ENCODE results near the gene BCO2. TPM values are rescaled to one million over a fixed set of nuclear protein-coding genes. Genes with fewer than 3 reads are reported as not detected.
A peak's percentile ranks its signal among the peaks of the same experiment; 100 is the strongest.

BCO2 gene
- total RNA-seq, 3 donors from 2014 or later (not counting 1 experiment from before 2014, with no cell fraction given): 3.9 to 7.2 (median 5.8) TPM

- Histone ChIP-seq H3K4me1 (ENCODE audit: control insufficient read depth, insufficient read depth, low read length) (peaks cover 11% of the 10 kb centered on the region), H3K27ac (ENCODE audit: low read length) (no peak overlapping the region), H3K36me3 (ENCODE audit: control insufficient read depth, insufficient read depth, low read length) (no peaks in the 10 kb centered on the region), H3K27me3 (ENCODE audit: control insufficient read depth, insufficient read depth, low read length) (no peaks in the 10 kb centered on the region), H3K9me3 (ENCODE audit: control insufficient read depth, insufficient read depth, low read length) (no peaks in the 10 kb centered on the region), H3K4me3 (ENCODE audit: low read length) (no peak overlapping the region)
- no peaks in the 10 kb centered on the region for H3K9me3 Mint-ChIP-seq
- ATAC-seq: no peak
- no peak overlapping the region for H3K4me3 Mint-ChIP-seq
- DNase-seq: no peak
- H3K27ac Mint-ChIP-seq: no peak overlapping the region
- peaks cover 27 to 30% of the 10 kb centered on the region in 2 donors for H3K4me1 Mint-ChIP-seq
- TF ChIP-seq CTCF (IDR thresholded peaks at IDR 0.05): no peak
- no peaks in the 10 kb centered on the region for H3K36me3 Mint-ChIP-seq
- intact Hi-C loops (cut with micrococcal nuclease): no loop called here
- 100% methylated on average over 3 of the region's 3 CpGs for WGBS (ENCODE audit: insufficient coverage)
- H3K27me3 Mint-ChIP-seq (ENCODE audit: low read depth in 2 of 2): peaks cover 5 to 12% of the 10 kb centered on the region in 2 donors
Measured at GRCh38 chr11:112173152-112173551, 2.2 kb upstream of the BCO2 start.

- H3K27me3 Mint-ChIP-seq (ENCODE audit: low read depth in 2 of 2): peaks cover 5 to 12% of the 10 kb centered on the region in 2 donors
- H3K9me3 Mint-ChIP-seq: no peaks in the 10 kb centered on the region
- no peak overlapping the region for H3K4me3 ChIP-seq (ENCODE audit: low read length)
Measured at GRCh38 chr11:112175599-112175952, 264 bp downstream of the BCO2 start.

DNA sequence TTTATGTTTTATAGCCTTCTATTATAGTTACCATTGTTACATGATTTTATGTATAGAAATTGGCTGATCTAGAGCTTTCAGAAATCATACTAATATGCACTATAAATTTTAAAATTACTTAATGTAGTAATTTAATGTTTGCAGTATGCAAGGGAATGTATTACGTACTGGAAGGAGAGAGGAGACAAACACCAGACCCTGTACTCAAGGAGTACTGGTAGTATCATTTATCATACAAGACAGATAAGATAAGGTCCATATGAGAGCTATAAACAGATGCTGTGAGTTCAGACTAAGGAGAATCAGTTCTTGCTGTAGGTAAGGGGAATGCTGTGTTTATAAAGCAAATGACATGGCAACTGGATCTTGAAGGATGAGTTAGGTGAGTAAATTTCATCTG, 765 bp downstream of the BCO2 start:
- Mint-ChIP-seq H3K27ac (peak overlapping the region in 1 of 2 donors; percentile 74), H3K27me3 (ENCODE audit: low read depth in 2 of 2) (peaks cover 8 to 12% of the 10 kb centered on the region in 2 donors), H3K4me3 (no peak overlapping the region), H3K4me1 (peaks cover 46 to 47% of the 10 kb centered on the region in 2 donors), H3K36me3 (no peaks in the 10 kb centered on the region), H3K9me3 (no peaks in the 10 kb centered on the region)
- DNase-seq (no peak), ATAC-seq (no peak)
- Histone ChIP-seq H3K27me3 (ENCODE audit: control insufficient read depth, insufficient read depth, low read length) (no peaks in the 10 kb centered on the region), H3K36me3 (ENCODE audit: control insufficient read depth, insufficient read depth, low read length) (no peaks in the 10 kb centered on the region), H3K9me3 (ENCODE audit: control insufficient read depth, insufficient read depth, low read length) (no peaks in the 10 kb centered on the region), H3K4me1 (ENCODE audit: control insufficient read depth, insufficient read depth, low read length) (peaks cover 23% of the 10 kb centered on the region), H3K4me3 (ENCODE audit: low read length) (no peak overlapping the region), H3K27ac (ENCODE audit: low read length) (no peak overlapping the region)
- no peak for TF ChIP-seq CTCF (IDR thresholded peaks at IDR 0.05)
- no CpG with 5 or more reads among the region's 1 CpG for WGBS (ENCODE audit: insufficient coverage)
- intact Hi-C loops (cut with micrococcal nuclease): no loop called here

More at GRCh38 chr11:112175599-112175952, 264 bp downstream of the BCO2 start:
- Histone ChIP-seq H3K27ac (ENCODE audit: low read length) (no peak overlapping the region), H3K4me1 (ENCODE audit: control insufficient read depth, insufficient read depth, low read length) (peaks cover 22% of the 10 kb centered on the region), H3K9me3 (ENCODE audit: control insufficient read depth, insufficient read depth, low read length) (no peaks in the 10 kb centered on the region), H3K27me3 (ENCODE audit: control insufficient read depth, insufficient read depth, low read length) (no peaks in the 10 kb centered on the region), H3K36me3 (ENCODE audit: control insufficient read depth, insufficient read depth, low read length) (no peaks in the 10 kb centered on the region)
- no peak for ATAC-seq
- H3K36me3 Mint-ChIP-seq: no peaks in the 10 kb centered on the region
- peaks cover 46 to 47% of the 10 kb centered on the region in 2 donors for H3K4me1 Mint-ChIP-seq
- peak overlapping the region; percentile 47 to 74 for H3K27ac Mint-ChIP-seq
- WGBS (ENCODE audit: insufficient coverage): 32% methylated on average over 3 of the region's 4 CpGs
- peak overlapping the region; percentile 62 for H3K4me3 Mint-ChIP-seq
- TF ChIP-seq CTCF (IDR thresholded peaks at IDR 0.05): no peak
- DNase-seq: no peak
- intact Hi-C loops (cut with micrococcal nuclease): loop anchor here (1.0 kb wide), 1 partner anchor 62 kb away; no protein-coding TSS in a partner anchor

- Histone ChIP-seq H3K4me1 (ENCODE audit: control insufficient read depth, insufficient read depth, low read length) (peaks cover 23% of the 10 kb centered on the region), H3K27me3 (ENCODE audit: control insufficient read depth, insufficient read depth, low read length) (no peaks in the 10 kb centered on the region), H3K36me3 (ENCODE audit: control insufficient read depth, insufficient read depth, low read length) (no peaks in the 10 kb centered on the region), H3K4me3 (ENCODE audit: low read length) (no peak overlapping the region), H3K27ac (ENCODE audit: low read length) (no peak overlapping the region), H3K9me3 (ENCODE audit: control insufficient read depth, insufficient read depth, low read length) (no peaks in the 10 kb centered on the region)
- H3K4me1 Mint-ChIP-seq: peaks cover 47% of the 10 kb centered on the region in 2 donors
- no peak for DNase-seq
- H3K36me3 Mint-ChIP-seq: no peaks in the 10 kb centered on the region
- peak overlapping the region; percentile 79 for H3K4me3 Mint-ChIP-seq
- no peak for TF ChIP-seq CTCF (IDR thresholded peaks at IDR 0.05)
- H3K9me3 Mint-ChIP-seq: no peaks in the 10 kb centered on the region
- WGBS (ENCODE audit: insufficient coverage): 66% methylated on average over 4 of the region's 4 CpGs
- intact Hi-C loops (cut with micrococcal nuclease): no loop called here
- peaks cover 8 to 12% of the 10 kb centered on the region in 2 donors for H3K27me3 Mint-ChIP-seq (ENCODE audit: low read depth in 2 of 2)
- H3K27ac Mint-ChIP-seq: peak overlapping the region in 1 of 2 donors; percentile 11
- ATAC-seq: peak; percentile 30 to 50 (median 45)
Measured at GRCh38 chr11:112177589-112177988, 2.3 kb downstream of the BCO2 start.
